Activated effector memory CD4-positive, alpha-beta T cell treated with Interleukin-2 at 50 U/mL for 16 hours (primary cell): ENCODE measurements around the gene NCMAP.
A peak's percentile ranks its signal among the peaks of the same experiment; 100 is the strongest.
"Not testable (repeated sequence)": the region's sequence is repeated elsewhere in the genome, so short reads cannot be mapped to it uniquely, and the experiment has no call there.

Experiments
- DNase-seq: peaks from one replicate; pipeline ENCODE4 v3.0.0-alpha.2; 2020

Gene NCMAP, protein sequence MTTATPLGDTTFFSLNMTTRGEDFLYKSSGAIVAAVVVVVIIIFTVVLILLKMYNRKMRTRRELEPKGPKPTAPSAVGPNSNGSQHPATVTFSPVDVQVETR

DNA sequence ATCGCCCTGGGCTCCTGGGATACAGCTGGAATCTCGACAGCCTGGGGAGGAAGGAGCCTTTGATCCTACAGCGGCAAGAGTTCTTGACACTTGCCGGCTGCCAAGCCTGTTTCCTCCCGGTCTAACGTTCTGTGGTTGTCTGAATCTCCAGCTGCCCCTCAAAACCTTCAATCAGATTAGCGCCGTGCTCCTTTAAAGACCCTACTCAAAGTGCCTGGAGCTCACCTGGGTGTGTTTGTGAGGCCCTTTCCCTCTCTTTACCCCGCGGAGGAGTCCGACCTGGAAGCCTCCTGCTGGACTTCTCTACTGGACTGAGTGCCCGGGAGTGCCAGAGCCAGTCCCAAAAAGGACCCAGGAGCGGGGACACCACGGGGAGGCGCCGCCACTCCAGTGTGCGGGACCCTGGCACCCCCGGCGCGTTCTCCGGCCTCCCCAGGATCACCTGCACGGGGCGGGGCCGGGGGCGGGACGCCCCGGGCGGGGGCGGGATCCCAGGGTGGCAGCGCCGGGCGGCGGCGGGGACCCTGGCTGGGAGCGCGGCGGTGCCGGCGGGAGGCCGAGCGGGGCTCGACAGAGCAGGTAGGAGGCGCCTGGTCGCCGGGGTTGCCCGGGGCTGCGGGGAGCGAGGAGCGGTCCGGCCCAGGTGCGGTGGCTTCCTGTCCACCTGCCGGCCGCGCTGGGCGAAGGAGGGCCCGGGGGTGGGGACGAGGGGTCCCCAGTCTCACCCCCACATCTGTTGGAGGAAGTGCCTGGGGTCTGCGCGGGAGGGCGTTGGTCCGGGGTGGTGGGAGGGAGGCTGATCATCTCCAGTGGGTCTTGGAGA, at the start of gene NCMAP:
NCMAP (plus strand) TSS at position 497 of the 823 bp plus-strand sequence. CDS start 39,344 bp downstream, outside the sequence.
- DNase-seq, result peak; percentile 45

DNA sequence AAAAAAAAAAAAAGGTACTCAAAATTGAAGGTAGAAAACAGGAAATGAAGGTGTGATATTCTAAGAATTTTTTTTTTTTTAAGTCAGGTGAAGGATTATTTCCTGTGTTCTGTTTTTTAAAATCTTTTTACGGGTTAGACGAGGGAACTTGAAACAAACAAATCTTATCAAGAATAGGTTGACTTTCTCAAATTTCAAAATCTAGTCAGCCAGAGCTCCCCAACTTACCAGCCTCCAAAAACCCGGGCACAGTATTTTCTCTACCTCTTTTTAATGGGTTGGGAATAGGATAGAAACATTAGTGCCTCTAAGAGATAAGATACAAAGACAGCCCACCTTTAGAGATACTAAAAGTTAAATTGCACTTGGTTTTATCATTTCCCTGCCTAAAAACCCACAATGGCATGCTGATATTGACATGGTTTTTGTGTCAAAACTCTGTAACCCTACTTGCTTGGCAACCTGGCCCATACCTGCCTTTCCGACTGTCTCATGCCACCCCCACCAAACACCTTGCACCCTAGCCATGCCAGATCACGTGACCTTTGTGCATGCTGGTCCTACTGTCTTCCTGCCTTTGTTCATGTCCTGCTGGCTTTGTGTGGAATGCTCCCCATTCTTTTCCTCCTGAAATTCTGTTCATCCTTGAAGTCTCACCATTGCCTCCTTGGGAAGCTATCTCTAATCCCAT, 49.1 kb upstream of the NCMAP start:
- no peak for DNase-seq

DNA sequence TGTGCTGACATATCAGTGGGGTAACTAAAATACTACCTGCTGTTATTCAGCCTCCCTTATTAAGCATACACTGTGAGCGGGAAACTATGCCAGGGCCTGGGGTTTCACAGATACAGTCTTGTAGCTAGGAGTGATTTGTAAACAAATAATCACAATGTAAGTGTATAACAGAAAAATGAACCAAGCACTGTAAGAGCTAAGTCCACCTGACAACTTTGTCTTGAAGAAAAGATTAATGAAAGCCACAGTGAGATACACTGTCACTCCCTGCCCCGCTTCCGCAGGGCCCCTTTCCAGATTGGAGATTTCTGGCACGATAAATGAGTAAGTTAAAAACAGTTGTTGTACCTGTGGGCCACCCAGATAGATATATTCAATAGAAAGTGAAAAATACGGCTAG, 48.5 kb upstream of the NCMAP start:
- no peak for DNase-seq

DNA sequence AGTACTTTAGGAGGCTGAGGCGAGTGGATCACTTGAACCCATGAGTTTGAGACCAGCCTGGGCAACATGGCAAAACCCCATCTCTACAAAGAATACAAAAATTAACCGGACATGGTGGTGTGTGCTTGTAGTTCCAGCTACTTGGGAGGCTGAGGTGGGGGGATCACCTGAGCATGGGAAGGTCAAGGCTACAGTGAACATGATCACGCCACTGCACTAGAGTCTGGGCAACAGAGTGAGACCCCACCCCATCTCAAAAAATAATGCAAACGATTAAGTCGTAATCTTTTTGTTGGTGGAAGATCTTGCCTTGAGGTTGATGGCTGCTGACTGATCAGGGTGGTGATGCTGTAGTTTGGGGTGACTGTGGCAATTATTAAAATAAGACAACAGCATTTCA, 47.0 kb upstream of the NCMAP start:
- no peak for DNase-seq

DNA sequence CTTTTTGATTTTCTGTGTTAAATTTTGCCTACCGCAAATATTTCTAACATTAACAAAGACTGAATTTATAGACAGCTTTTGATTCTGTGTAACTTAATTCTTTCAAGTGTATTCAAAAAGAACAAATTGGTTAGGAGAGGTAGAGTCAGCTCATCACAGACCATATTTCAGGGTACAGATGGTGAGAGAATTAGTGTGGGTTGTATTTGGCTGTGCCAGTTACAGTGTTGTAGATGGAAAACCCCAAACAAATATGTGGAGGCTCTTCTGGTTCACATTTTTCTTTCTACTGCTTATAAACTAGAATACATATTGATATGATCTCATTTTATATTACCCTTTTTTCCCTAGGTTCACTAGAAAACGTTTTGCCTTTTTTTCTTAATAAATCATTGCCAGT, 42.2 kb upstream of the NCMAP start:
- DNase-seq, result no peak

DNA sequence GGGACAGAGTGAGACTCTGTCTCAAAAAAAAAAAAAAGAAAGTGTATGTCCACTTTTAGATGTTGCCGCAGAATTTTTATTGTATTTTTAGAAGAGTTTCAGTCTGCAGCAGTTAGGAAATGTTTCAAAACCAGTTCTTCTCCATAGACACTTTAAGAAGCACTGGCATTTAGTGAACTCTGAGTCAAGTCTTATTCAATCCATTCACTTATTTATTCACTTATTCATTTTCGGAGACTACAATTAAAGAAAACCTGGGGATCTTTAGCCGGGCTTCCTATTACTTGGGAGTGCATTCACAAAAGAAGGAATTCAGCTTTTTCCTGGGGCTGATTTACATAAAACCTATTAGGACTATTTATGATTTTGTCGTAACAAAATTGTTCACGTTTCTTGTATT, 40.9 kb upstream of the NCMAP start:
- no peak for DNase-seq

DNA sequence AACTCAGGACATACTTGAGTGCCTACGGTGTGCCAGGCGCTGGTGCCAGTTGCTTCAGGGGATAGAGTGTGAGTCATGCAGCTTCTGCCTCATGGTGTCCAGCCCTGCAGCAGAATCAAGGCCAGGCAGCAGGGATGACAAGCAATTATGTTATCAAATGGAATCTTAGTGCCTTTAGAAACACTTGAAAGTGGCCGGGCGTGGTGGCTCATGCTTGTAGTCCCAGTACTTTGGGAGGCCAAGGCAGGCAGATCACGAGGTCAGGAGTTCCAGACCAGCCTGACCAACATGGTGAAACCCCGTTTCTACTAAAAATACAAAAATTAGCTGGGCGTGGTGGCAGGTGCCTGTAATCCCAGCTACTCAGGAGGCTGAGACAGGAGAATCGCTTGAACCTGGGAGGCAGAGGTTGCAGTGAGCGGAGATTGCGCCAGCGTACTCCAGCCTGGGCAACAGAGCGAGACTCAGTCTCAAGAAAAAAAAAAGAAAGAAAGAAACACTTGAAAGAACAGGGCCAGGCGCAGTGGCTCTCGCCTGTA, 40.1 kb upstream of the NCMAP start:
- DNase-seq, result not testable (repeated sequence)

DNA sequence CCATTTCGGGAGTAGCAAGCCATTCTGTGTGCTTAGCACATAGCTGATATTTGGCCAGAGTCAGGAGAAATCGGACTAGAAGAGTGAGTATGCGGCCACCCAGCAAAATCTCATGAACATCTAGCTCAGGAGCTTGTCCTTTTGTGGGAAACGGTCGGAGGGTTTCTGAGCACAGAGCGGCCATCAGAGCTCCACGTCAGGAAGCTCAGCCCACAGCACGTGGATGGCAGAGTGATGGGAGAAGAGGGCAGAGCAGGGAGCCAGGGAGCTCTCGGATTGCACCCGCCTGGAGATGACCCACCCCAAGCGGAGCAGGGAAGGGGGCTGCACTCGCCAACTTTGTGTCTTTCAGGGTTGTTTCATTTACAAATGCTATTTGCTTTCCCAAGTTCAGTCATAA, 39.4 kb upstream of the NCMAP start:
- DNase-seq, result no peak

DNA sequence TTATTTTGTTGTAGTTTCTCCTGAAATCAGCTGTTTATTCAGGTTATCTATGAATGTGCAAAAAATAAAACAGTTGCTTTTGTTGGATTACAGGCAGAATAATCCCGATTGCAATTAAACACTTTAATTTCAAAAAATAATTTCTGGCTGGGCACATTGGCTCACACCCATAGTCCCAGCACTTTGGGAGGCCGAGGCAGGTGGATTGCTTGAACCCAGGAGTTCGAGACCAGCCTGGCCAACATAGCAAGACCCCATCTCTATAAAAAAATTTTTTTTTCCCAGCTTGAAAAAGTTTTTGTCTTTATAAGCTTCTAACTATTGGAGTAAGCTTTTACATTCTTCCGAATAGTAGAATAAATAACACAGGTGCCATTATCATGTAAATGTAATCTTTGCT, 38.0 kb upstream of the NCMAP start:
- DNase-seq, result no peak

DNA sequence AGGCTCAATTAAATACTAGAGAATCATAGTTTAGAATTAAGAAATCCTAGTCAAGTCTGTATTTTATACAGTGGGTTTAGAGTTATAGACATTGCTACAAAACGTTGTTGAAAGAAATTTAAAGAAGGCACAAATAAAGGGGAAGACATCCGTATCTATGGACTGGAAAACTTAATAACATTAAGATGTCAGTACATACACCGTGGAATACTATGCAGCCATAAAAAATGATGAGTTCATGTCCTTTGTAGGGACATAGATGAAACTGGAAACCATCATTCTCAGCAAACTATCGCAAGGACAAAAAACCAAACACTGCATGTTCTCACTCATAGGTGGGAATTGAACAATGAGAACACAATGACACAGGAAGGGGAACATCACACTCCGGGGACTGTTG, 35.6 kb upstream of the NCMAP start:
- DNase-seq, result not testable (repeated sequence)

DNA sequence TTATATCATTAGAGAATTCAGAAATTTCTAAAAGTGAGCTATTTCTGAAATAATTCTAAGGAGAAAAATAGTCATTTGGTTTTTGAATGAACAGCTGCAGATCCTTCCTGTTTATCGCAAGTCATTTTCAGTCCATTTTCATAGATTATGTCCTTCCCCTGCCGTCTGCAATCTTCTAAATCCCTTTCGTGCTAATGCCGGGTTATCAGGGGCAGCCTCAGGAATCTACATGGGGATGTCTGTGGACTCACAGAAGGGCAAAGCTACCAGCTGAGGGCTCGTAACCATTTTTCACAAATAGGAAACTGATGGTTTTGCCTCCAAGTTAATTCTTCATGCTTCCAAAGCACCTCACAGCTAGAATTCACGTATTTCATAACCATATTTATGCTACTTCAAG, 30.3 kb upstream of the NCMAP start:
- no peak for DNase-seq

DNA sequence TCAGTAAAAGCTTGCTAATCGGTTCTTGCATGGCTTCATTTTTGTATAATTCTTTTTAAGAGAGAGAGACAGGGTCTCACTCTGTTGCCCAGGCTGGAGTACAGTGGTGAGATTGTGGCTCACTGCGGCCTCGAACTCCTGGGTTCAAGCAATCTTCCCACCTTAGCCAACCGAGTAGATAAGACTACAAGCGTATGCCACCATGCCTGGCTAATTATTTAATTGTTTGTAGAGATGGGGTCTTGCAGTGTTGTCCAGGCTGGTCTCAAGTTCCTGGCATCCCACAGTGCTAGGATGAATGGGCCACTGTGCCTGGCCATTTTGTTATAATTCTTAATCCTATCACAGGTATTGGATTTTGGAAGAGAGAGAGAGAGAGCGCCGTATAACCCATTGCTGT, 29.8 kb upstream of the NCMAP start:
- DNase-seq, result no peak

DNA sequence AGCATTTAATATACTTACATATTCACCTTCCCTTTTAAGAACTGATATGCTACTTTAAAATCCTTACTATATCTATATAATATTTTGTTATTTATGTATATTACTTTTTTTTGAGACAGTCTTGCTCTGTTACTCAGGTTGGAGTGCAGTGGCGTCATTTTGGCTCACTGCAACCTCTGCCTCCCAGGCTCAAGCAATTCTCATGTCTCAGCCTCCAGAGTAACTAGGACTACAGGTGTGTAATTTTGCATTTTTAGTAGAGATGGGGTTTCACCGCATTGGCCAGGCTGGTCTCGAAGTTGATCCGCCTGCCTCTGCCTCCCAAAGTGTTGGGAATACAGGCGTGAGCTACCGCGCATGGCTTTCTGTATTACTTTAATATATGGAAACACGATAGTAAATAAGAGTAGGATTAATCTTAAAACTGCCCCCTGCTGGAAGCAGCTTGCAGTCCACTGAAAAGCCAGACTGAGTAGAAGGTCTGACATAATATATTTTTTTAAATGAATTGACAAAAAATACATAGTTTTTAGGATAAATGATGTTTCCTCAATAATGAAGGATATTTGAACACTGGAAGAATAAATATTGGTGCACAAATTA, 28.8 kb upstream of the NCMAP start:
- no peak for DNase-seq

DNA sequence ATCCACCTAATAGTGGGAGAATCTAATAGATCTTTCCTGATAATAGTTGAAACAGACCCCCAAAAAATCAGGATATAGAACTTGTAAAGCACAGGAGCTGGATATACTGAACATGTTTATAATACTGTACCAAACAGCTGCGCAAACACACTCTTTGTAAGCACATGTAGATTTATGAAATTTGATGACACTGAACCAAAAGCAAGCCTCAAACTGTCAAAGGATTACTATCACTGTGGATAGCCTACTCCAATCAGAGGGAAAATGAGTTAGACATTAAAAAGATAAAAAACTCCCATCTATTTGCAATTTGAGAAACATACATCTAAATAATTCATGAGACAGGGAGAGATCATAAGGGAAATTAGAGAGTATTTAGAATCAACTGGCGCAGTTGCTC, 27.1 kb upstream of the NCMAP start:
- no peak for DNase-seq

DNA sequence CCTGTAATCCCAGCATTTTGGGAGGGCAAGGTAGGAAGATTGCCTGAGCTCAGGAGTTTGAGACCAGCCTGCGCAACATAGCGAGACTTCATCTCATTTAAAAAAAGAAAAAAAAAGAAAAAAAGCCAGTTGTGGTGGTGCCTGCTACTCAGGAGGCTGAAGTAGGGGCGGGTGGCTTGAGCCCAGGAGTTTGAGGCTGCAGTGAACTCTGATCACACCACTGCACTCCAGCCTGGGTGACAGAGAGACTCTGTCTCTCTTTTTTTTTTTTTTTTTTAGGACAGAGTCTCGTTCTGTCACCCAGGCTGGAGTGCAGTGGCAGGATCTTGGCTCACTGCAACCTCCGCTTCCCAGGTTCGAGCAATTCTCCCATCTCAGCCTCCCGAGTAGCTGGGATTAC, 26.6 kb upstream of the NCMAP start:
- not testable (repeated sequence) for DNase-seq

DNA sequence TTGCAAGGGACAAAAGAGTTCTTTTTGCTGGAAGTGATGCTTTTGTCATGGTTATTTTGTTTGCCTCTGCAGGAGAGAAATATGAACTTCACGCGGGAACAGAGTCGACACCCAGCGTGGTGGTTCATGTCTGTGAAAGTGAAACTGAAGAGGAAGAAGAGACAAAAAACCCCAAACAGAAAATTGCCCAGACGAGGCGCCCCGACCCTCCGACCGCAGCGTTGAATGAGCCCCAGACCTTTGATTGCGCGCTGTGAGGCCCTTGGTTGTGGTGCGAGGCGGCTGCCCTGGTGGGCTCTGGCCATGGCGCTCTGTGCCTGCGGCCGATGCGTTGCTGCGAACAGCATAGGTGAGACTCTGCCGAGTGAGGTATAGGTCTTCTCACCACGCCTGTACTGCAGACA, 20.9 kb upstream of the NCMAP start:
- DNase-seq, result peak; percentile 64

DNA sequence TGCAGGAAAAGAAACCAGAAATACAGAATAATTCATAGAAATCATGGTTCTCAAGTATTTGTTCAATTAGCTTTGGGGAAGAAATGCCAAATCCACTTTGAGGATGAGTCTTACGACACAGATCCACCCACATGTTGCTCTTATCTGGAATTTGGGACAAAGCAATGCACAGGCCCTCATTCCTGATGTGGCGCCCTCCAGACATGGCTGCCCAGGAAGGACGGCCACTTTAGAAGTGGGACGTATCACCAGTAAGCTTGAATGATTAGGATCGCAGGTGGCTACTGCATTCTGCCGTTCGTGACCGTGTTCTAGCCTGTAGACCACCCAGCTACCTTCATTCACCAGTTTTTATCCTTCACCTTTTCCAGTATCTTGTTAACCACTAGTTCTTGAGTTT, 20.1 kb upstream of the NCMAP start:
- no peak for DNase-seq

DNA sequence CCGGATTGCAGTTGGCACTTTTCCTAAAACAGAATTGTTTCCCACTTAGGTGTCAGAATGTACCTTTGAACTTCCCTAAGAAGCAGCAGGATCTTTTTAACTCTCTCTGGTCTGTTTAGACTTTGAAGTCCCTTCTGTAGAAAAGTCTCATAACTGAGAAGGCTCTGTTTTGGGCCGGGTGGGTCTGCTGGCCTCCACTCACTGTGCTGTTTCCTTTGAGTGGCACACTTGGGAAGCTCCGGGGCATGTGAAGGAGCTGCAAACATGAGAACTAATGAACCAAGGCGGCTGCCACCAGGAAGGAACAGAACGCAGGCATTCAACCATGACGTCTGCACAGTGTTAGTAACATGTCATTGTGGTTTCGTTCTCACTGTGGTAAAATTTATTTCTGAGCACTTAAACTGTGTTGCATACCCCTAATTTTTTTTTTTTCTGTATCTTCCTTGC, 19.5 kb upstream of the NCMAP start:
- DNase-seq, result peak; percentile 44

DNA sequence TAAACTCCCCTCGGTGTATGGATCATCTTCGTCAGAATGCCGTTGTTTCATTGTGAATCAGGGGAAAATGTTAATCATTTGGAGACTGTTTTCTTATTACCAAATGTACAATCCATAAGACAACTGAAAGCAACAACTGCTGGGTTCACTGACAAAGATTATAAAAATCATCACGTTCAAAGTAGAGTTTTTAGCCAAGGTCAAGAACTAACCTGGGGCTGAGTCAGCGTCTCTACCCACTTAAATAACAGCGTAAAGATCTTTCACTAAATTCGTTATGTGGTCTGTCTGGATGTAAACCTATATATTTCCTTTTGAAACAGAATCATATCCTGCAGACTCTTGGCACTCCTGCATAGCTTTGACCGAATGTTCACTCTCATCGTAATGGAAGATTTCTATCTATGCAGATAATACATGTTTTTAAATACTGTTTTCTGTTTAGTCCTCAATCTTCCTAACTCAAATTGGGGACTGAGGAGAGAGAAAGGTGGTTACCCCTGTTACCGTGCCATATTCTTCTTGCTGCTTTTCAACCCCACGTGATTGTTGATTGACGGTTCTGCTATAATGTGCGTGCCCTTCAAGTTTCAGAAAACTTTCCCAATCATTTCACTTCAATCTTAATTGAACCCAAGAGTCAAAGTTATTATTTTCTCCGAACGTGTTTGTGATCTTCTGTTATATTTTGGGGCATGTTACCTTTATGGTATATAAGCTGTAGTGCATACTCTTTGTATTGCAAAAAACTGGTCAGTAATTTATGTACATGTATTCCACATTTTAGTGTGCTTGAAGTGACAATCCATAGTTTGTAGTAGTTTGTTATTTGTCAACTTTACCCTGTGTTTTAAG, 15.6 kb upstream of the NCMAP start:
- no peak for DNase-seq

DNA sequence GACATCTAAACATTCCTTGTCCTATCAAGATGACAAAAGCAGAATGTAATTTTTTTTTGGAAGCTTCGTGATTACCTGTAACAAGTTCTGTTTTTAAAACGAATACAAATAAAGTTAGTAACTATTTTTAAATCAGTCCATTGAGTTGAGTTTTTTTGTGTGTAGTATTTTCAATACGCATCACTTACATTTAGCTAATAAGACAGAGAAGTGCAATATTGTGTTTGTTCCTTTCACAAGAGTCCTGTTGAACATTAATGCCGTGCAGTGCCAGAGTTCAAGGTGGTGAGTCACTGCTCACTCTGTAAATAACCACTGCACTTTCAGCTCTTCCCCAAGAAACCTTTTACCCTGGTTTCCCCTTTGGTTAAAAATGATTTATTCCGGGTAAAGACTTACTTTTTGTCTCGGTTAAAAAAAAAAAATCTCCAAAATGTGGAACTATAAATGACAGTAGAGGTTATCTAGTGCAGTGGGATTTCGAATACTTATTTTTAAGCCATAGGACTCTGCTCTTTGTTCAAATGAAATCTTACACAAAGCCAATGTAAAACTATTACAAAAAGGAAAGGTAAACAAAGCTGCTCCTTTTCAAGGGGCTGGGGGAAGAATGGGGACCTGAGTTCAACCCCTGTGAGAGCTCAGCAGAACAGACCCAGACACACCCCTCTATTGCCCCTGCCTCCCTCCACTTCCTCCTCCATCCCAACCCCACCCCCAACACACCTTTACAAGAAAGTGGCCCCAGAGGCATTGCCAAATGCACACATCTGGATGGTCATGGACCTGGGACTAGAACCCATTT, 14.8 kb upstream of the NCMAP start:
- DNase-seq, result no peak

DNA sequence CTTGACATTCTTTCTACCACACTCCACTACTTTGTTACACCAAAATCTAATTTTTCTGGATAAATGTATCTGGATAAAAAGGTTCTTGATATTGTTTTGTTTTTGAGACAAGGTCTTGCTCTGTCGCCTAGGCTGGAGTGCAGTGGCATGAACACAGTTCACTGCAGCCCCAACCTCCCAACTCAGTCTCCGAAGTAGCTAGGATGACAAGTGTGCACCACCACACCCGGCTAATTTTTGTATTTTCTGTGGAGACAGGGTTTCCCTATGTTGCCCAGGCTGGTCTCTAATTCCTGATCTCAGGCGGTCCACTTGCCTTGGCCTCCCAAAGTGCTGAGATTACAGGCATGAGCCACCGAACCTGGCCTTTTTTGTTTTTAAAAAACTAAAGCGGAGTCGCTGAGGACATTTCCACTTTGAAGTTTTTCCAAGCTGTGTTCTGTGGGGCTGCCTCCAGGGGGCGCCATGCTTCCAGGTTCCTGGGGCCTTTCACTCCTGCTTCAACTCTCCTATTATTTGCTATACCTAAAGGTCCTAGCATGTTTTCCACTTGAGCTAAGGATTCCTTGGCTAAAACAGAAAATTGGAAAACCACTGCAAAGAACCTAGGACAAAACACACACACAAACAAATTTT, 14.1 kb upstream of the NCMAP start:
- no peak for DNase-seq
